Activated CD4-positive, alpha-beta T cell treated with anti-CD3 and anti-CD28 coated beads, Interleukin-2, amount 50 U/mL, for 4 hours (primary cell): ENCODE data around the gene SALL2.

Experiments used
- DNase-seq, 2 experiments: peaks; one replicate each; pipeline ENCODE4 v3.0.0-alpha.2; 2020

SALL2 gene

DNA sequence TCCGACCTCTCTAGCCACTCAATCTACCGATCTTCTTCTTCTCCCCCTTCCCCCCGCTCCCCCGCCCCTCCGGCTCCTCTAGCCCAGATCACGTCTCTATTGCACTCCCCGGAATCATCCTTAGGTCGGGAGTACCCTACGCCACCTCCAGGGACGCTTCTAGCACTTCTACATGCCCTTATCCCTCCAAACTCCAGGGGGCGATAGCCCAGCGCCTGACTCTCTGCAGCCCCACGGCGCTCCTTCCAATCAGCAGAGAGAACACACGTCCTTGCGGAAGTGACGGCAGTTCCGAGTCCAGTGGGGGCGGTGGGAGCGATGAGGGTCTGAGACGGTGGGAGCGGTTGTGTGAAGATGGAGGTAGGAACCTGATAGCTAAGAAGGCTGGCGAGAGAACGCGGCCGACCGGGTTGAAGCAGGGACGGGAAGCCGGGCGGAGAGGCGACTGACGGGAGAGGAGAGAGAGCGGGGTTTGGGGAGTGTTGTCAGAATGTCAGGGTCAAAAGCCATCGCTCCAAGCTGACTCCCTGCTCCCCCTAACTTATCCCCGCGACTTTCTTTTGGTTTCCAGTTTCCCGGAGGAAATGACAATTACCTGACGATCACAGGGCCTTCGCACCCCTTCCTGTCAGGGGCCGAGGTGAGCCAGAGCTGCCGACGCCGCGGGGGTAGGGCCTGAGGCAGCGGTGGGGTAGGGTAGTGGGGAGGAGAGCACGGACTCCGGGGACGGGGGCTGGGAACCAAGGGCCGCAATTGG is 49.0 kb downstream of the SALL2 start, which contains the start of the genes RAB2B and TOX4:
TSS of gene RAB2B (minus strand) at position 35 of the 757 bp plus-strand sequence. CDS start 87 bp downstream, outside the sequence.
TSS of gene TOX4 (plus strand) at position 271 of the 757 bp plus-strand sequence. CDS start at position 355, 84 bp downstream.
- DNase-seq = peak; percentile 92 to 94

GRCh38 chr14:21476523-21476924 is 49.6 kb downstream of the SALL2 start:
- peak in 1 of 2 experiments; percentile 80 for DNase-seq

GRCh38 chr14:21475767-21476522 is 50.2 kb downstream of the SALL2 start:
- DNase-seq = no peak
